HG03565 (cell line): ENCODE results near the gene PPP4R3B.
"Not testable (repeated sequence)": the region's sequence is repeated elsewhere in the genome, so short reads cannot be mapped to it uniquely, and the experiment has no call there.

ENCODE experiments used
- ATAC-seq: cut with Tn5 transposase; IDR thresholded peaks from one replicate; pipeline ENCODE4 v1.9.1; 2021; ENCODE audit warnings: mild to moderate bottlenecking, moderate library complexity; ENCODE audit not compliant: unreplicated experiment

PPP4R3B gene

DNA sequence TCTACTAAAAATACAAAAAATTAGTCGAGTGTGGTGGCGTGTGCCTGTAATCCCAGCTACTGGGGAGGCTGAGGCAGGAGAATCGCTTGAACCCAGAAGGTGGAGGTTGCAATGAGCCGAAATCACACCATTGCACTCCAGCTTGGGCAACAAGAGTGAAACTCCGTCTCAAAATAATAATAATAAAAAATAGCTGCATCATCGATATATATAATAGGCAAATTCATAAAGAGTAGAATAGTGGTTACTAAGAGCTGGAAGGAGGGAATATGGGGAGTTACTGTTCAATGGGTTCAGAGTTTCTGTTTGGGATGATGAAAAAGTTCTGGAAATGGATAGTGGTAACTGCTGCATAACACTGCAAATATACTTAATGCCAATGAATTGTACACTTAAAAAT is 20.6 kb downstream of the PPP4R3B start:
- ATAC-seq = not testable (repeated sequence)

DNA sequence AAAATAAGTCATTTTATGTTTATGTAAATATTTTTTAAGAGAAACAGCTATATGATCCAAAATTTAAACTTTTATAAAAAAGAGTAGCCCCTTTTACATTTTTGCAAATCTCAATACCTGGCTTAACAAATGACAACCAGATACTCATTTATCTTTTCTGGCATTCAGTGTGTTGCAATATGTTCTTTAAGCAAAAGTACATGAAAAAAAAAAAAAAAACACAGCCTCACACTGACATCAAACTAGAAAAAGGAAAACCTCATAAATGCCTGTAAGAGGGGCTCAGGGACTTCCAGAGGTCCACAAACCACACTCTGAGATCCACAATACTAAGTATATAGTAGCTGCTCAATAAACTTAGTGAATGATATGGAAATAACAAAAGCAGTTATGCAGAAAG is 21.9 kb downstream of the PPP4R3B start:
- no peak for ATAC-seq

DNA sequence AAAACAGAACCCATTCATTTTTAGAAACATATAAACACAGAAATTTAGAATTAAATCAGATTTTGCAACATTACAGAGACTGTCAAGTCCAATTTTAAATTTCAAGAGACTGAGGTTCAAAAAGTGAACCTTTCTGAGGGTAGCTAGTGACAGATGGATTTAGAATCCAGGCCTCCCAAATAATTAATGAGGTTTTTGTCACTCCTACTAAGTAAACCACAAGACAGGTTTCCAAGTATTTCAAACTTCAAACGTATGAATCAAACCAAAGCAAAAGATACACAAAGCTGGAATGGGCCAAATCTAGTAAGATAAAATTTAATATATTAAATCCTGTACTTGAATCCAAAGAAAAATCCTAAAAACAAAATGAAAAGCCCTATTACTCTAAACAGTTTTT is 25.3 kb downstream of the PPP4R3B start:
- ATAC-seq = no peak

DNA sequence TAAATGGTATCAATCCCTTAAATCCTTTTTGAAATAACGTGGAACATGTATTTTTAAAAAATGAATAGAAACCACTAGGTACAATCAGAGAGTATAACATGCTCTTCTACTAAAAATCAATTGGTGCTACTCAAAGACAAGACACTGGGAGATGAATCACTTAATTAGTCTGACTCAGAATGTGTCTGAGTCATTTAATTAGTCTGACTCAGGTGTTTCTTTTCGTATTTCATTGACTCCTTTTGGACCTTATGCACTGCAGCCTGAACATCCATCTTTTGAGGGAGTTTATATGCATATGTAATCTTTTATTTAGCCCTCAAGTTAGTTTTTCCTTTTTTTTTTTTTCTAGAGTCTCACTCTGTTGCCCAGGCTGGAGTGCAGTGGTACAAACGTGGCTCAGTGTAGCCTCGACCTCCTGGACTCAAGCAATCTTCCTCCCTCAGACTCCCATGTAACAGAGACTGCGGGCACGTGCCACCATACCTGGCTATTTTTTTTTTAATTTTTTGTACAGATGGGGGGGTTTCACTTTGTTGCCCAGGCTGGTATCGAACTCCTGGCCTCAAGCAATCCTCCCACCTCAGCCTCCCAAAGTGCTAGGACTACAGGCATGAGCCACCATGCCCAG is 26.5 kb downstream of the PPP4R3B start:
- peak; percentile 82 for ATAC-seq

DNA sequence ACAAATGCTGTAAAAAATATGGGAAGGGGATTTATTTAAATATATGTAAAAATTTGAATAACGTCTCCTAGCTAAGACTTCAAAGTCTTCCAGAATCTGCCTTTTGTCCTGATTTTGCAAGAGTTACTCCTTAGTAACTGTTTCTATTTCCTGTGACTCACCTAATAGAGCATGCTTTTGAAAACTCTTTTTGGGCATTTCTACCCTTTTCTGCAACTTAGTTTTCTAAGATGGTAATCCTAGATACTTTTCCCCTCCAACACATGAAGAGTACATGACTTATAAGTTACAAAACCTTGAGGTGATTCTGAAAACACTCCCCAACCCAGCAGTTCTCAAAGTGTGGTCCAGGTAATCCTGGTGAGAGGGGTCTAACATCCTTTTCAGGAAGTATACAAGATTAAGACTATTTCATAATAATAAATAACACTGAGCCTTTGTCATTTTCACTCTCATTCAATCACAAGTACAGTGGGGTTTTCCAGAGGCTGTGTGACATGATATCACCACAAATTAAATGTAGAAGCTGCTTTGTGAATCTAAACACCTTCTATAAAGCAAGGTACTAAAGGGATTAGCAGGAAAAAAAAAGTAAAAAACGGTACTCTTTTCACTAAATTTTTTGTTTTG is 31.9 kb downstream of the PPP4R3B start:
- ATAC-seq = no peak

DNA sequence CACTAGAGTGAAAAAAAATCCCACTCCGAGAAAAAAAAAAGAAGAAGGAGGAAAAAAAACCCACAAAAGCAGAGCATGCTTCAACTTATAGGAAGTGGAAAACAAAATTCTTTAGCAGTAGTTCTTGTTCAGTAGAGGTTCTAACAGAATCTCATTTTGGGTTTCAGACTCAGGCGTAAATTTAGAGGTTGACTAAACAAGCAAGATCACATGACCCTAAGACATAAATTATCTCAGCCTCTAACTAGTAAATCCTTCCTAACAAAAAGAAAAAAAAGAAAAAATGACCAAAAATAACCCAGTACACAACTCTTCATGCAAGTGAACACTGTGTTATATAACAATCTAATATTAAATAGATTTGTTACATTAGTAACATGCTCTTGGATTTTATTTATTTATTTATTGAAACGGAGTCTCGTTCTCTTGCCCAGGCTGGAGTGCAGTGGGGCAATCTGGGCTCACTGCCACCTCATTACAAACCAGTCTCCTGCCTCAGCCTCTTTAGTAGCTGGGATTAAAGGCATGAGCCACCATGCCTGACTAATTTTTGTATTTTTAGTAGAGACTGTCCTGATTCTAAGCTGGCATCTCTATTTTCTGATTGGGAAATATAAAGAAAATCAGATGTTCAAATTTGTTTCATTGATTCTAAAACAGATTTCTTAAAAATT is 35.4 kb downstream of the PPP4R3B start:
- no peak for ATAC-seq

DNA sequence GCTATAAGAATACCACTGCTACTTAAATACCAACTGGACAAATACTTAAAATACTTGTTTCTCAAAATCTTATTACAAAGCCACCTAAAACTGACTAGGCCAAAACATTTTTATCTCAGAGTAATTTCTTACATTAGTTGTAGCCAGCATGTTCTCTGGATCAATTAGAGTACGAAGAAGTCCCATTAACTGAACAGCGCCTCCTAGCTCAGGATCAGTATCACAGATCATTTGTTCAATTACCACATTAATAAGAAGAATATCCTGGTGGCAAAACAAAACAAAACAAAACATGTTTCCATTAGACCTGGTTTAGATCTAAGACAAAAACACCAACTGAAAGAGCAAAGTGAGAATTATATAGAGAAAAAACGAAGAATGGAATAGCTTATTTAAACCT is 36.0 kb downstream of the PPP4R3B start:
- no peak for ATAC-seq

DNA sequence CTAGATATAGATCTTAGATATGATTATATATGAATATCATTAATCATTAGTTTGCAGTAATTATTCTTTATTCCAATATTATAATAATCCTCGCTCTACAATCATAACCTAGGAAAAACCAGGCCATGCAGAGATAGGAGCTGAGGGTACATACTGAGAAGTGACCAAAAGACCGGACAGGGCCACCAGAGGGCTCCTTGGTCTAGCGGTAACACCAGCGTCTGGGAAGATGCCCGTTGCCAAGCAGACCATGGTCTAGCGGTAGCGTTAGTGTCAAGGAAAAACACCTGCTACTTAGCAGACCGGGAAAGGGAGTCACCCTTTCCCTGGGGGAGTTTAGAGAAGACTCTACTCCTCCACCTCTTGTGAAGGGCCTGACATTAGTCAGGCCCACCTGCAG is 48.4 kb downstream of the PPP4R3B start:
- not testable (repeated sequence) for ATAC-seq

DNA sequence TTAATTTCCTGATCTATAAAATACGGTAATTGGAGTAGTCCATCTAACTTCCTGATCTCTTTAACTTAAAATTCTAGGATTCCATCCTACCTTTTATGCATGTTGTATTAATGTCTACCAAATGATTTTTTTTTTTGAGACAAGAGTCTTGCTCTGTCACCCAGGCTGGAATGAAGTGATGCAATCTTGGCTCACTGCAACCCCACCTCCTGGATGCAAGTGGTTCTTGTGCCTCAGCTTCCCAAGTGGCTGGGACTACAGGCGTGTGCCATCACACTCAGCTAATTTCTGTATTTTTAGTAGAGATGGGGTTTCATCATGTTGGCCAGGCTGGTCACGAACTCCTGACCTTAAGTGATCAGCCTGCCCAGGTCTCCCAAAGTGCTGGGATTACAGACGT is 50.1 kb downstream of the PPP4R3B start:
- ATAC-seq = no peak

DNA sequence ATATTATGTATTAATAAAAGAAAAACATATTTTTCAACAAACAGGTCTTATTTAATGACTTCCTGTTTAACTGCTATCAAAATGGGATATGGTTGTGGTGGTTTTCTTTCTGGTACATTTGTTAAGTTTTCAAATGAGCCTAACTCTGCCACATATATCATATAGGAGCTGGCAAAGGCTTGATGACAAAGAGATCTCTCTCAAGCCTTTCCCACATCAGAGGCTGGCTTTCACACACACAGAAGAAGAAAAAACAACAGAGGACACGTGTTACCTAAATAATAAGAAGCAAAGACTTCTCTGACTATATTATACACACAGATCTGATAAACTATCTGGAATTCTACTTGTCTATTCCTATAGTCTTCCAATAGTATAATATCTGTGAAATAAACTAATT is 51.8 kb downstream of the PPP4R3B start:
- no peak for ATAC-seq

DNA sequence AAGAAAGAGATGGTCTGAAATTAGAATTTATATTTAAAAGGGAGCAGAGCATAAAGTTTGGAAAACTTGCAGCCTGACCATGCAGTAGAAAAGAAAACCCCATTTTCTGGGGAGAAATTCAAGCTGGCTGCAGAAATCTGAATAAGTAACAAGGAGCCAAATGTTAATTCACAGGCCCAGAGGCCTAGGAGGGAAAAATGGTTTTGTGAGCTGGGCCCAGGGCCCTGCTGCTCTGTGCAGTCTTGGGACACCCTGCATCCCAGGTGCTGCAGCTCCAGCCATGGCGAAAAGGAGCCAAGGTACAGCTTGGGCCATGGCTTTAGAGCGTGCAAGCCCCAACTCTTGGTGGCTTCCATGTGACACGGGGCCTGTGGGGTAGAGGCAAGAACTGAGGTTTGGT is 56.6 kb downstream of the PPP4R3B start:
- ATAC-seq = no peak

DNA sequence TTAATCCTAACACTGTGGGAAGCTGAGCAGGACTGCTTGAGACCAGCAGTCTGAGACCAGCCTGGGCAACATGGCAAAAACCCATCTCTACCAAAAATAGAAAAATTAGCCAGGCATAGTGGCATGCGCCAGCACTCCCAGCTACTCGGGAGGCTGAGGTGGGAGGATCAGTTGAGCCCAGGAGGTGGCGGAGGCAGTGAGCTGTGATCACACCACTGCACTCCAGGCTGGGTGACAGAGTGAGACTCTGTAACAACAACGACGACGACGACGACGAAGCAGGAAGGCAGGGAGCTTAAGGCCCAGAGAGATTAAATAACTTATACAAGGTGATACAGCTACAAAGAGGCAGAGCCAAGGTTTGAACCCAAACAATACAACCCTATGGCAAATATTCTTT is 60.6 kb downstream of the PPP4R3B start:
- ATAC-seq = no peak

DNA sequence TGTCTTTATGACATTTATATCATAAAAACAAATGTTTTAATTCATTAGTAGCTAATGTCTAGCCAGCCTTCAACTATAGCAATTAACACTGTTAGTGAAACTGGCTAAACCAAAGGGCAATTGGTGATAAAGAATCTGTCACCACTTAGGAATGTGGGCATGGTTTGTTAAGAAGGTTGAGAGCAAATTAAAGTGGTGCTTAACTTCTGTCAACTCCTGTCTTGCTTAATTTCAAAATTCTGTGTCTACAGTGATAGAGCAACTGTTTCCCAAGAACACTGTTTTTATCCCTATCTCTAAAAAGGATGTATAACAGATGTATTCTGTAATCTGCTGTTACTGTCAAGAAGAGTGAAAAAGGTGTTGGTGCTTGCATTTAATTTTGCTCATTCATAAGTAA is 61.4 kb downstream of the PPP4R3B start:
- no peak for ATAC-seq

DNA sequence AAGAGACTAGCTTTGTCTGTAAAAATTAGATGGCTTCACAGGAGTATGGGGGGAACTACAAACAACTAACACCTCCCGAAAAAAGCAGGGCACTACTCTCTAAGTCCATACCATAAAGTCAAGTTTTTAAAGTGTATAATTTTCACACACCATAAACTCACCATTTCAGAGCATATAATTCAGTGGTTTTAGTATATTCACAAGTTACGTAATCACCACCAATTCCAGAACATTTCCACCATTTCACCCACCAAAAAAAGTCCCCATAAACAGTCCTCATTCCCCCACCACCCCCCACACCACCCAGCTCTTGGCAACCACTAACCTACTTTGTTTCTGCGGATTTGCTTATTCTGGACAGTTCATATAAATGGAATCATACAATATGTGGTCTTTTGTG is 64.1 kb downstream of the PPP4R3B start:
- no peak for ATAC-seq

DNA sequence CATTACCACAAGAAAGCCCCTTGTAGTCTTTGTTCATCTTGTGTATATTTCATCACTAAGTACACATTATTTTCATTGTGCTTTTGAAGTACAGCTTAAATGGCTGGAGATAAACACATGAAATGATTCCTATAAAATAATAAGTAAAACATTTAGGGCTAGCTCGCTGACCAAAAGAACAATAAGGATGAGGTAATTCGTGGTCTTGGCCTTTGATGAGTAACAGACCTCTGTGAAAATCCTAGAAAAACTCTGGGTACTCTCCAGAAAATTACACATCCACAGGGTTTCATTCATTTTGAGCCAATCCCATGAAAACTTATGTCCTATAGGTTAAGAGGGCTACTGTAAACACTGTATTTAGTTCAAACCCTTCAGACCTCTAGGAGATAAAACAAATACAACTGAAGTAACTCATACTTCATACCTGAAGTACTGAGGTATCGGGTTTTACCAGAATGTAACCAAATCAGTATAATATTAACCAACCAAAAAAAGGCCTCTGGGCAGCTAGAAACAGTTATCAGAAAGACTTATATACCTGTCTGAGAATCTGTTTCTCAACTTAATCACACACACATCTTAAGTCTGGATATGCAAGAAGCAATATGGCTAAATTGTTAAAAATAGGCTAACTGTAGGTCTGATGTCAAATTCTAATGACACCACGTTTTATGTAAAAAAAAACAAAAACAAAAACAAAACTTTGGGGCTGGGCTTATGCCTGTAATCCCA is 66.9 kb downstream of the PPP4R3B start:
- ATAC-seq = no peak

DNA sequence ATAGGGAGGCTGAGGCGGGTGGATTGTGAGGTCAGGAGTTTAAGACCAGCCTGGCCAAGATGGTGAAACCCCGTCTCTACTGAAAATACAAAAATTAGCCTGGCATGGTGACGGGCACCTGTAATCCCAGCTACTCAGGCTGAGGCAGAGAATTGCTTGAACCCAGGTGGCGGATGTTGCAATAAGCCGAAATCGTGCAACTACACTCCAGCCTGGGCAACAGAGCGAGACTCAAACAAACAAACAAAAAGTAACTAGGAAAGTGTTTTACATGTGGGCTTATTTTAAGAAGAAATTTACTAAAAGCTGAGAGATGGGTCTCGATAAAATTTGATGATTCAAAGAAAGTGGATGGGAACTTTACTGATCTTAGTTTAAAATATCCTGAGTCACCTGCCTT is 69.7 kb downstream of the PPP4R3B start:
- ATAC-seq = not testable (repeated sequence)

DNA sequence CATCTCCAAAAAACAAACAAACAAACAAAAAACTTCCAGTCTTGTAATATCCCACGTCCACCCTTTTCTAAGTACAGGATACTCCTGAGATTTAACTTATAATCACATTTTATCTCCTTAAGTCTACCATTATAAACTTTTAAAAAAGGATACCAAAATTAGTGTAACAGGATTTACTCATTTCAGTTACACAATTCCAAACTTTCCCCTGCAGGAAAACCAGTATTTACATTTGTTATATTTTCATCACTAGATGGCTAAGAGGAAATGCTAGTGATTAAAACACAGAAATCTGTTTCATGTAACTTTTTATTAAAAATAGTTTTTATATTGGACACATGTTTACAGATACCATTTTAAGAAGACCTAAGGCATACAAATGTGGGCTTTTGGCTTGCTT is 70.4 kb downstream of the PPP4R3B start:
- ATAC-seq = no peak

DNA sequence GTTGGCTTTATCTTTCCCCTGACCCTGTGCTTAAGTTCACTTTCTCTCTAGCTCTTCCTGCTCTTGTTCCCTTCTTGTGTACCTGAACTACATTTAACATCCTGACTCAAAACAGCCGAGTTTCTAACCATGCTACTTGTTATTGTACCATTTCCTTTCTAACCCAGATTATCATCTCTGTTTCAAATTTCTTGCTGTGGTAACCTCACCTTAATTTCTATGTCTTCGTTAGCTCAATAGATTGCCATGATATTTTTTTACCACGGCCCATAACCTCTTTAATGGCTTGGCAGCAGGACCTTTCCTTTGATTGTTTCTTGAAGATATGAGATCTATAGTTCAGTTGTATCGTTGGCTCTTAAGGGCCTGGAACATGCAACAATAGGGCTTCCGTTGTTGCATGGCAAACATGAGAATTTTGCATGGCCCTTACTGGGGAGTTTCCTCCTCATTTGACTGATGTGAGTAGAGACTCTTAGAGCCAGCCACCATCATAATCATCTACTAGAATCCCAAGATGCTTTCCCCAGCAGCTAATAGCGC is 86.8 kb downstream of the PPP4R3B start:
- no peak for ATAC-seq

DNA sequence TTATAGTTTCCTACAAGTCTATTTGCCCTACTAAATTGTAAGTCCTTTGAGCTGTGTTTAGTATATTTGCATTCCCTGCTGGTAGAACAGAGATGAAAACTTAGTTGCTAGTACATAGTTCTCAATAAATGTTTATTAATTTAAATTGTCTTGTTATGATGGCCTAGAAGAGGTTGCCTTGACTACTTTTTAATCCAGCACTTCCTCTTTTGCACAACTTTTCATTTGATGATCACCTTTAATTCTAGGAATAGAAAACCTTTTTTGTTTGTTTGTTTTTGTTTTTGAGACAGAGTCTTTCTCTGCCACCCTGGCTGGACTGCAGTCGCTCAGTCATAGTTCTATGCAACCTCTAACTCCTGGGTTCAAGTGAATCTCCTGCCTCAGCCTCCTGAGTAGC is 91.2 kb downstream of the PPP4R3B start:
- no peak for ATAC-seq

DNA sequence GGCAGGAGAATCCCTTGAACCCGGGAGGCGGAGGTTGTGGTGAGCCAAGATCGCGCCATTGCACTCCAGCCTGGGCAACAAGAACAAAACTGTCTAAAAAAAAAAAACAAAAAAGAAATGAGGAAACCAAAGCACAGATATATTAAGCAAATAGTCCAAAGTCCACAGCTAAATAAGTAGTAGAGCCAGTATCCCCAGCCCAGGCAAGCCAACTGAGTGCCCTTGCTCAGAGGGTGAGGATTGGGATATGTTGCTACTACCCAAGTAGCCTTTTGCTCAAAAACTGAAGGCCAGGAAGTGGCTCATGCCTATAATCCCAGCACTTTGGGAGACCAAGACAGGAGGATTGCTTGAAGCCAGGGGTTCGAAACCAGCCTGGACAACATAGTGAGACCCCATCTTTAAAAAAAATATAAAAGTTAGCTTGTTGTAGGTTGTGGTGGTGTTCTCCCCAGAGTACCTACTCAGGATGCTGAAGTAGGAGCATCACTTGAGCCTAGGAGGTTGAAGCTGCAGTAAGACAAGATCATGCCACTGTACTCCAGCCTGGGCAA is 92.5 kb downstream of the PPP4R3B start:
- no peak for ATAC-seq
